Activated T-cell treated with anti-CD3 and anti-CD28 coated beads for 1 hour (primary cell): Measurements from ENCODE around the gene ADAMTS12.
"Not testable (repeated sequence)": the region's sequence is repeated elsewhere in the genome, so short reads cannot be mapped to it uniquely, and the experiment has no call there.

Experiments used
- DNase-seq: peaks from one replicate; pipeline ENCODE4 v3.0.0-alpha.2; 2020; ENCODE audit warnings: low read depth

The ADAMTS12 gene

GRCh38 chr5:33583332-33583731, 308.5 kb downstream of the ADAMTS12 start:
- DNase-seq: no peak

DNA sequence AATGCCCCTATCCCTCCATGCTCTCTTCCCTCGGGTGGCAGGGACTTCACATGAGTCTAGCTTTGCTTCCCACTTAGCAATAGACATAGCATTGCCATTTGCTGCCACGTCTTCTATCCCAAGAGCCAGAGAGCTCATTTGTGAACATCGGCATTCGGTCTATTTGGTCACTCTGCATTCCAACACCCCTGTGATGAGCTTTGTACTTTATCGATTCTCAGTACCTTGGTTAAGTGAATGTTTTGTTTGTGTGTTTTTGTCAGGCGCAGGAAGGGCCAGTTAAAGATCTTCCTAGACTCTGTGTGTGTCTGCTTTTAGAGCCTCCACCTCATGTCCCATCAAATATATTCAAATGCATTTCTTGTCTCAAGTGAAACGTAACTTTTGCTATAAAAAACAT, 309.4 kb downstream of the ADAMTS12 start:
- DNase-seq: no peak

- no peak for DNase-seq
These were observed 312.0 kb downstream of the ADAMTS12 start for GRCh38 chr5:33579789-33580188.

- no peak for DNase-seq
These were observed 312.6 kb downstream of the ADAMTS12 start for GRCh38 chr5:33579152-33579551.

DNA sequence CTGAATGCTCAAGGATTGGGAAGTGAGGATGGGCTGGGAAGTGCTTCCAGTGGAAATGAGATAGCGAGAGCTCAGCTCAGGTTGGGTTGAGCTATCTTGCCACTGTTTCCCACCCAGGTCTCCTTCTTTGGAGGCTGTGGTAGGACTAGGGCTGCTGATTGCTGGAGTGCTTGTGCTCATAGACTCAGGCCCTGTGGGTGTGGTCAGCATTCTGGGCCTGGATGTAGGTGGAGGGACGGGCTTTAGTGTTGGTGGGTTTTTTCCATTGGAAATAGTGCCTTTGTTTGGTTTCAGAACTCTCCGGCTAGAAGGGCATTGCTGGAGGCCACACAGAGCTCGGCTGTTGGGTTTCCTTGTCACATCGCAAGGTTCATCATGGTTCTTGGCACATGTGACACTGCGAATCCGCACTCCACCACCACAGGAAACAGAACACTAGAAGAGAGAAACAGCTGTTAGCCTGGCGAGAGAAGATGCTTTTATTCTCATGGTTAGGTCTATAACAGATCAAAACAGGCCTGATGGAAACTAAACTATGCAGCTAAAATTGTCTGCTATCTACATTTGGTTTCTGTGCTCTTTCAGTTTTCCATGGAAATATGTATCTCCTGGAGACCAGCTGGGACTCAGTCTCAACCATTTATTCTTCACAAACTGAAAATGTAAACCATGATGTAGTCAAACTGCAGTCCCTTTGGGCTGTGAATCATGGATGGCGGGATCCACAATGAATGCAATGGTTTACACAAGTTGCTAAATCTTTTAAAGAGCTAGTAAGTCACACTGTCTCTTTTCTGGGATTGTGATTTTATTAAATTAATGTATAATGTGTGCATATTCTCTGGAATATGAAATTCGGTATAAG, 314.8 kb downstream of the ADAMTS12 start:
- DNase-seq: no peak

DNA sequence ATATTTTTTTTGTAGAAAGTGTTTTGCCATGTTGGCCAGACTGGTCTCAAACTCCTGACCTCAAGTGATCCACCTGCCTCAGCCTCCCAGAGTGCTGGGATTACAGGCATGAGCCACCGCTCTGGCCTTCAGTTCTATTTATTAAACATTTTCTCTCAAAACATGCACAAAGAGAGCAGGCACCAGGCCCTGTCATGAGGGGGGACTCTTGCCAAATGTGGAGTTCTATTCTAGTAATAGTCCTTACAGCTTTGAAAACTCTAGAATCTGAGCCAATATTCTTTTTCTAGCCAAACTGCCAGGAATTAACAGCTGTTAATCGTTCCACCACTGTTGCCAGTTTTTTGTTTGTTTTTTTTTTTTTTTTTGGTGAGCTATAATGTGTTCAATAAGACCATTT, 326.5 kb downstream of the ADAMTS12 start:
- no peak for DNase-seq

DNA sequence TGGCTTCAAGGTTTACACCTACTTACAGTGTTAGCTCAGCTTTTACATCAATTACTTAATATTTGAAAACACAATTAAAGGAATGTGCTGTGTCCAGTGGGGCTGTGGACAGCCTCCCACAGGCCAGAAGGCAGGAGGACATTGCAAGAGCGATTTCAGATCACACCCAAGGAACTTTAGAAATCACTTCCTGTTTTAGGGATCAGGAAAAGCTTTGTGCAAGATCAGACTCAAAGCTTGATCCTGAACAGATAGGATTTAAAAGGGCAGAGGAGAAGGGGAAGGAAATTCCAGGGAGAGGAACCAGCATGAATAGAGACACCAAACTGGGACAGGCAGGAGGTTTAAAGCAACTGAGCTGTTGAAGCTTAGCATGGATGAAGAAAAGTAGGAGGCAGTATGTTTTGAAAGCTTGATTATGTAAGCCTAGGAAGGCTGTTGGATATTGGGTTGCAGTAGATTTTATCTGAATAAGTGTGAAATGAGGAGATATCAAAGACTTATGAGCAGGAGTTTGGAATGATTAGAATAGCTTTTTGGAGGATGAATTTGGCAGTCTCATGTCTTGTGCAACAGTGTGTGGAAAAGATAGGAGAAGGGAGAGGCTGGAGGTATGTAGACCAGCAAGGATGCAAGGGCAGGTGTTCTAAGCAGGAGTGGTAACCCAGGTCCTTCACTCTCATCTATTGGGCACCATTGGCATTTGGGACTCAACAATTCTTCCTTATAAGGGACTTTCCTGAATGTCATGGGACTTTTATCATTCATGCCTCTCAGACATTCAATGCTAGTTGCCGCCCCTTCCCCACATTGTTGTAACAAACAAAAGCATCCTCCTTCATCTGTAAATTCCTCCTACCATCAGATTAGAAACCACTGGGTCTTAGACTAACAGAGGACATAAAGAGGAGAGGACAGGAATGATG, 327.5 kb downstream of the ADAMTS12 start:
- DNase-seq: no peak

- DNase-seq: no peak
These were observed 328.3 kb downstream of the ADAMTS12 start for GRCh38 chr5:33563530-33563929.

- DNase-seq: no peak
These were observed 333.3 kb downstream of the ADAMTS12 start for GRCh38 chr5:33558489-33558888.

- DNase-seq: no peak
These were observed 334.2 kb downstream of the ADAMTS12 start for GRCh38 chr5:33557605-33558004.

DNA sequence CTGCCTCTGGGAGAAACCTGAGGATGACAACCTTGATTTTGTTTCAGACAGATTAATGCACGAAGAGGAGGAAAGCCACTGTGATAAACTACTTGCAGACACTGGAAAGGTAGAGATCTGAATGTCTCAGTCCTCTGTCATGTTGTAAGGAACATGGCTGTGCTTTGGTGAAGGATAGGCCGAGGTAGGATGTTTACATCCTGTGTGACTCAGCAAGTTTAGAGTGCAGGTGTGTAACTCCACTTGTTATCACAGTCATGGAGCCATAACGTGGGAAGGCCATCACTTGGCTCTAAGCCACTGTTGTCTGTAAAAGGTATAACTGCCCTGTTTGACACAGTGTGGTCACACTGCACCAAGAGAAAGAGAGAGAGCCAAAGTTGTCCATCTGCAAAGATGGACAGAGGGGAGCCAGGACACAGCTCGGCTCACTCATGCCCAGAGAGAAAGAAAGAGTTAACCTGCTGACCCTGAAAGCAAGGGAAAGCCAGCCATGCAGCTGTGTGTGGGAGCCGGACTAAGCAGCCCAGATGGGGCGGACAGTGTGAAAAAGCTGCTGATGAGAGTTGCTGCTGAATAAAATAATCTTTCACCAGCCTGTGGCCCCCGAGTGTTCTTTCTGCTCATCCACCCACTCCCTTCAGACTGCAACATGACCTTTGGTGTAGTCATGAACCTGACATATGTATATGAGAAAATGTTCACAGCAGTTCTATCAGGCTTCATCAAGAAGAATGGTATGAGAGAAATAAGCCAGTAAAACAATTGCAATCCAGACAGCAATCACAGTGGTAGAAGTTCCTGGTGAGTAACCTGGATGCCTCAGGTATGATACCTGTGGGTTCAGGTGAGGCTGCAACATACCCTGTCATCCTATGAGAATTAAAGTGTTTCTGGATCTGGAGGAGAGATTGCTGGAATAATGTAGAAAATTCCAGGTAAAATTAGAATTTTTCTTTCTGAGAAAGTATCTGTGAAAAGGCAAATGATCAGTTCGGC, 335.2 kb downstream of the ADAMTS12 start:
- no peak for DNase-seq

DNA sequence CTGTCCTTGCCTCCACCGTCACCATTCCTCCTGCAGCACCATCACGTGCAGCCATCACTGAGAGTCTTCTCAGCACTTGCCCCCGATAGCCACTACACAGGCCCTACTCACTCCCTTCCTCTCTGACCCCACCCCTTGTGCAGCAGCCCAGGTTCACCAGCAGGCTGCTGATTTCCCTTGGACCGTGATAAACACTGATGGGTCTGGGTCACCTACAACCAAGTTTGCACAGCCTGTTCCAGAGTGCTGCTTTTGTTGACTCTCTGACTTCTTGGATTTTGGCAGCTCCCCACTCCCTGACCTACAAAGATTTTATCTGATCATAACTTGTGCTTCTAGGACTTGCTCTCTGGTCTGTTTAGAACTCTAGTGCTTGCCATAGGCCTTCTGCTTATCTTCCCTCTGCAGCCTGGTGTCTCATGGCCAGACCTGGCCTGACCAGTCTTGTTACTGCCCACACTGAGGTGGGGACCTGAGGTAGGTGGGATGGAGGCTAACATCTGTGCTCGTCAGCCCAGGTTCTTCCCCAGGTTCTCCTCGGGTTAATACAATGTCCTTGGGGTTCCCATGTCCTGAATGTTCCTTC, 341.7 kb downstream of the ADAMTS12 start:
- DNase-seq: no peak

GRCh38 chr5:33539790-33540189, 352.0 kb downstream of the ADAMTS12 start:
- DNase-seq: not testable (repeated sequence)

GRCh38 chr5:33539212-33539611, 352.6 kb downstream of the ADAMTS12 start:
- no peak for DNase-seq

DNA sequence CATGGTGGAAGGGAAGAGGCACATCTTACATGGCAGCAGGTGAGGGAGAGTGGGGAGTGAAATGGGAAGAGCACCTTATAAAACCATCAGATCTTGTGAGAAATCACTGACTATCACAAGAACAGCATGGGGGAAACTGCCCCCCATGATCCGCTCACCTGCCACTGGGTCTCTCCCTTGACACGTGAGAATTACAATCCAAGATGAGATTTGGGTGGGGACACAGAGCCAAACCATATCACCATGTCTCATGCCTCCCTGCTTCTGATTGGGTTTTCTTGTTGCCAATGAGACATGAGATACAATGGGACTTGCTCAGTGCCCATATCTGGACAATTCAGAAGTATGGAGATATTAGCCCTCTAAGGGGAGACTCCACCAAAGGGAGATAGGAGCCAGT, 353.6 kb downstream of the ADAMTS12 start:
- DNase-seq: no peak

- DNase-seq: no peak
These were observed 354.6 kb downstream of the ADAMTS12 start for GRCh38 chr5:33537240-33537639.

DNA sequence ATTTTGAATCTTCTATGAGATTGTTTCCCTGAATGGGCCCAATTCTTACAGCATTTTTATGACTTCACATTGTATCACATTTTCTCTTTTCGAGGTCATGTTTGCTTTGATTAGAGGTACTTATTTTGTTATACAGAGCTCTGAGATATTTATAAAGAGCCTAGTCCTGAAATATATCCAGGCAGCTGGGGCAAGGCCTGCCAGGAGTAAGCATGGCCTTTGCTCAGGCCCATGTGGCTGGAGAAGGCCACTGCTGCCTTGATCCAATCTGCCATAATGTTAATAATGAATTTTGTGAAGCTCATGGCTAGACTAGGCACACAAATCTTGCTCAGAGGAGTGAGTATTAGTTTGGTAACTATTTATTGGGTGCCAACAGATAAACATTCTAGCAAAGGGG, 355.0 kb downstream of the ADAMTS12 start:
- no peak for DNase-seq

DNA sequence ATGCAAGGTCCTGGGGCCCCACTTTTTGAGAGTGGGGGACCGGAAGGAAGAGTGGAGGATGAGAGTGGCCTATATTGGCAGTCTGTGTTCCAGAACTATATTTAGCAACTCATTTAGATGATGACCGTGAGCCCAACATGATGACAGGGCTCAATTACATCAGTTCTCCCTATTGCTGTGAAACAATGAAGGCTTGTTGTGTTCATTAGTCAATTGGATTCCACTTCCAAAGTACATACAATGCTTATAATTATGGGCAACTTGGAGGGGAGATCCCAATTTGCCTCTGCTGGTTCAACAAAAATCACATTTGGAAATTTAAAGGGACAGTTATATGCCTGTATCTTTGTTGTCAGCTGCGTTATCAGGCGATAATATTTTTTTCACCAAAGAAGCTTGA, 360.0 kb downstream of the ADAMTS12 start:
- no peak for DNase-seq

DNA sequence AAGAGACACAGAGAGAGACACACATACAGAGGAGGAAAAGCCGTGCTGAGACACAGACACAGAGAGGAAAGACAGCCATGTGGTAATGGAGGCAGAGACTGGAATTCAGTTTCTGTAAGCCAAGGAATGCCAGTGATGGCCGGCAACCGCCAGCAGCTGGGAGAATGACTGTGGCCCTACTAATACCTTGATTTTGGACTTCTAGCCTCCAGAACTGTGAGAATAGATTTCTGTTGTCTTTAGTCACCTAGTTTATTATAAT, 360.8 kb downstream of the ADAMTS12 start:
- no peak for DNase-seq

GRCh38 chr5:33530183-33531036, 361.4 kb downstream of the ADAMTS12 start:
- no peak for DNase-seq

- no peak for DNase-seq
These were observed 364.1 kb downstream of the ADAMTS12 start for GRCh38 chr5:33527696-33528095.
